Kidney (tissue), 14 donors: ENCODE data around the gene FAM83G. TPM values are rescaled to one million over a fixed set of nuclear protein-coding genes. Genes with fewer than 3 reads are reported as not detected.
A peak's percentile ranks its signal among the peaks of the same experiment; 100 is the strongest.

Experiments
- DNase-seq, 5 donors: peaks; one replicate each; pipeline ENCODE4 v3.0.0-alpha.2; 2013 to 2020
- FAIRE-seq: peaks from 2 replicates; lab custom pipeline; 2012; peaks lifted over from hg19 to GRCh38; lab: Jason Lieb, UNC
- H3K27ac ChIP-seq, 2 donors: one replicate each; pipeline ENCODE4 v1.7.0; 2013; ENCODE audit warnings: low read depth in 2 of 2, low read length in 2 of 2, inconsistent platforms in 1 of 2
- H3K27me3 ChIP-seq: one replicate; pipeline ENCODE4 v1.7.1; 2013; ENCODE audit warnings: low read length, inconsistent platforms; ENCODE audit not compliant: control insufficient read depth, insufficient read depth
- H3K36me3 ChIP-seq, 3 donors: one replicate each; pipeline versions ENCODE4 v1.7.0 to v1.7.1; 2013; ENCODE audit warnings: low read length in 3 of 3, control low read depth in 1 of 3, inconsistent platforms in 1 of 3; ENCODE audit not compliant: insufficient read depth in 3 of 3, control insufficient read depth in 2 of 3
- H3K4me1 ChIP-seq, 3 donors: one replicate each; pipeline versions ENCODE4 v1.7.0 to v1.7.1; 2013; ENCODE audit warnings: low read length in 3 of 3, inconsistent platforms in 1 of 3, low read depth in 1 of 3; ENCODE audit not compliant: control insufficient read depth in 2 of 3, insufficient read depth in 2 of 3
- H3K4me3 ChIP-seq, 3 donors: one replicate each; pipeline versions ENCODE4 v1.7.0 to v1.8.1; 2013; ENCODE audit warnings: low read length in 3 of 3, control low read depth in 1 of 3, inconsistent platforms in 1 of 3
- H3K9ac ChIP-seq, 3 donors: one replicate each; pipeline versions ENCODE4 v1.7.0 to v1.7.1; 2013; ENCODE audit warnings: low read length in 3 of 3, control low read depth in 1 of 3, inconsistent platforms in 1 of 3
- H3K9me3 ChIP-seq, 3 donors: one replicate each; pipeline versions ENCODE4 v1.7.0 to v1.7.1; 2013; ENCODE audit warnings: low read length in 3 of 3, control low read depth in 1 of 3, inconsistent platforms in 1 of 3; ENCODE audit not compliant: control insufficient read depth in 2 of 3, insufficient read depth in 1 of 3
- CTCF ChIP-seq: IDR thresholded peaks from 3 replicates; pipeline ENCODE4 v1.5.1; 2012; ENCODE audit warnings: mild to moderate bottlenecking, moderate library complexity, borderline replicate concordance; ENCODE audit not compliant: insufficient read depth; ENCODE audit errors: extremely low read depth
- intact Hi-C: fragments of 100-400 bp; cut with DNase I; formaldehyde crosslinking; loops from one replicate; pipeline ENCODE4 v1.11.1; 2022
- polyA plus RNA-seq: library from polyadenylated mRNA; stranded (reverse); fragments of 350-450 nt; fragmentation: Illumina TruSeq; extraction: RNeasy Lipid Tissue Mini Kit (QIAGEN cat#74804); gene quantifications from one replicate; pipeline ENCODE4 v1.2.3, GENCODE V29; 2014; ENCODE audit warnings: low read depth, low replicate concordance; ENCODE audit not compliant: insufficient read depth
- total RNA-seq: library from RNA; stranded (reverse); fragmentation: NEBNext Ultra II Directional; extraction: Animal tissue kit (Norgen Biotek cat#: 25700); gene quantifications from one replicate; pipeline ENCODE4 v1.2.1, GENCODE V29; 2021
- donor health status: control.
- donor health status: control.
- donor health status: control.
- donor health status: control.
- donor health status: control.
- donor health status: DM: yes; HTN: yes; CAD: no.
- donor health status: Normal renal cell carcinoma (clear cell type).

FAM83G gene
- total and polyA plus RNA-seq, 2 donors from 2014 or later: 4.9 to 8.0 TPM

DNA sequence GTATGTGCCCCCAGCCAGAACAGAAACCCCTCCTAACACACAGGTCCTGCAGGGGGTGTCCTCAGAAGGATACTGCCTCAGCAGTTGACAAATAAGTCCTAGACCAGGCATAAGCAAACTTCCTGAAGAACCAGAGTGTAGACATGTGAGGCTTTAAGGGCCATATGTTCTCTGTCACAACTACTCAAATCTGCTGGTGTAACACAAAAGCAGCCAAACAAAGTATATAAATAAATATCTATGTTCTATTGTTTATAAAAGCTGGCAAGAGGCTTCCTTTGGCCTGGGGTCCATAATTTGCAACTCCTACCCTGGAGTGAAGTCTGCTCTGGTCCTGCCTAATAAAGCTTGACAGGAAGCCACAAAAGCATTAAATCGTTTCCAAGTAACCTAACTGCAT is 9.9 kb downstream of the FAM83G start:
- peaks cover 0 to 2% (median 0%) of the 10 kb centered on the region in 3 donors for H3K4me1 ChIP-seq
- intact Hi-C loops: no loop called here
- DNase-seq: peak in 2 of 5 donors; percentile 33 to 74
- H3K9me3 ChIP-seq: no peaks in the 10 kb centered on the region
- H3K27ac ChIP-seq: no peak overlapping the region
- no peak for FAIRE-seq
- no peaks in the 10 kb centered on the region for H3K27me3 ChIP-seq
- no peak overlapping the region for H3K4me3 ChIP-seq
- H3K36me3 ChIP-seq: peaks cover 0 to 10% (median 0%) of the 10 kb centered on the region in 3 donors
- H3K9ac ChIP-seq: no peak overlapping the region
- no peak for TF ChIP-seq CTCF

DNA sequence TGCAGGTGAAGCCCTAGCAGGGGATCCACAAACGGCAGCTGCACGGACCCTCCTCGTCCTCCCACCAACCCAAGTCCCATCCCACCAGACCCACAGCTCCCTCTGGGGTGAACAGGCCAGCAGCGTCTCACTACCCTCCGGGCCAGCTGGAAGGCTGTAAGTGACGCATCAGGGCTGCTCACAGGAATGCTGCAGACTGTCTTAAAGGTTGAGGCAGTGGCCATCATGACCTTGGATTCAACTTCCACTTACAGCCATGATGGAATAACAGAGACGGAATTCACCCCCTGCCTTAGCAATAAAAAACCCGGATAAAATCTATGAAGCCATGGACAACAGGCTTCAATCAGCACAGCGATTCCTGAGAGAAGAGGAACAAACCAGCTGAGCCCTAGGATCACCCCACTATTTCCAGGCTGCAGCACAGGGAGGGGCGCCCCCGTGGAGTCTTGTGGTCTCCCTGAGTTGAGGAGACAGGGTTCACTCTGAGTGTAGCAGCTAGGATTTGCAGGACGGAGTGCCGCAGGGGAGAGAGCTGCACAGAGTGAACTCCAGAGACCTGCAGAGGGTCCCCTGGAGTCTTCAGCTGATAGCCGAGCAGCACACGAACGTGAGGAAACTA is 10.5 kb downstream of the FAM83G start:
- FAIRE-seq (no peak), DNase-seq (peak in 3 of 5 donors; percentile 56 to 88 (median 59))
- Histone ChIP-seq H3K9me3 (no peaks in the 10 kb centered on the region), H3K27ac (no peak overlapping the region), H3K9ac (no peak overlapping the region), H3K4me1 (peaks cover 0 to 2% (median 0%) of the 10 kb centered on the region in 3 donors), H3K4me3 (no peak overlapping the region), H3K27me3 (no peaks in the 10 kb centered on the region), H3K36me3 (peaks cover 0 to 10% (median 0%) of the 10 kb centered on the region in 3 donors)
- intact Hi-C loops: no loop called here
- no peak for TF ChIP-seq CTCF

GRCh38 chr17:18992454-18993130 is 12.0 kb downstream of the FAM83G start:
- FAIRE-seq: no peak
- Histone ChIP-seq H3K36me3 (peaks cover 0 to 10% (median 0%) of the 10 kb centered on the region in 3 donors), H3K9ac (no peak overlapping the region), H3K27ac (no peak overlapping the region), H3K4me3 (no peak overlapping the region), H3K9me3 (no peaks in the 10 kb centered on the region), H3K4me1 (peaks cover 0 to 5% (median 3%) of the 10 kb centered on the region in 3 donors), H3K27me3 (no peaks in the 10 kb centered on the region)
- TF ChIP-seq CTCF: no peak
- intact Hi-C loops: no loop called here
- DNase-seq: no peak
